Neuronal stem cell (in vitro differentiated cells): ENCODE data around the gene SCNN1G.

Source experiments
- DNase-seq: peaks from one replicate; pipeline ENCODE4 v3.0.0-alpha.2; 2013; ENCODE audit warnings: low spot score
- H2AFZ ChIP-seq: one replicate; pipeline ENCODE4 v1.6.1; 2013; ENCODE audit warnings: mild to moderate bottlenecking, low read length, inconsistent platforms
- H2AK5ac ChIP-seq: 2 replicates; pipeline ENCODE4 v1.6.1; 2013; ENCODE audit warnings: low read depth, mild to moderate bottlenecking, inconsistent platforms, low read length, moderate library complexity, mixed read lengths
- H2BK120ac ChIP-seq: 2 replicates; pipeline ENCODE4 v1.6.1; 2013; ENCODE audit warnings: low read depth, mild to moderate bottlenecking, inconsistent platforms, low read length, moderate library complexity, mixed read lengths
- H2BK12ac ChIP-seq: one replicate; pipeline ENCODE4 v1.6.1; 2013; ENCODE audit warnings: low read length, inconsistent platforms
- H2BK15ac ChIP-seq: 2 replicates; pipeline ENCODE4 v1.6.1; 2013; ENCODE audit warnings: mild to moderate bottlenecking, low read length, inconsistent platforms, mixed read lengths
- H2BK5ac ChIP-seq: one replicate; pipeline ENCODE4 v1.6.1; 2013; ENCODE audit warnings: inconsistent platforms, mild to moderate bottlenecking, low read length, moderate library complexity
- H3K14ac ChIP-seq: one replicate; pipeline ENCODE4 v1.6.1; 2013; ENCODE audit warnings: low read length, inconsistent platforms
- H3K18ac ChIP-seq: 2 replicates; pipeline ENCODE4 v1.6.1; 2013; ENCODE audit warnings: low read length, inconsistent platforms
- H3K23ac ChIP-seq: 2 replicates; pipeline ENCODE4 v1.6.1; 2013; ENCODE audit warnings: low read depth, mild to moderate bottlenecking, mixed read lengths, low read length, inconsistent platforms; ENCODE audit not compliant: poor library complexity
- H3K27ac ChIP-seq: replicated peaks from 3 replicates; pipeline ENCODE4 v1.5.1; 2013; ENCODE audit warnings: low read length, inconsistent platforms
- H3K27me3 ChIP-seq, 3 experiments: 2 replicates each; pipeline ENCODE4 v1.6.1; 2013; ENCODE audit warnings: low read length in 3 of 3, mild to moderate bottlenecking in 2 of 3, inconsistent platforms in 1 of 3, low read depth in 1 of 3, mixed read lengths in 1 of 3, moderate library complexity in 1 of 3; ENCODE audit not compliant: control insufficient read depth in 3 of 3, insufficient read depth in 3 of 3
- H3K36me3 ChIP-seq, 2 donors: replicated peaks in 1 of 2; 2 replicates each; pipeline ENCODE4 v1.6.1; 2013; ENCODE audit warnings: low read length in 2 of 2; ENCODE audit not compliant: control insufficient read depth in 2 of 2, insufficient read depth in 2 of 2
- H3K4ac ChIP-seq: 2 replicates; pipeline ENCODE4 v1.6.1; 2013; ENCODE audit warnings: inconsistent platforms, mild to moderate bottlenecking, low read length, moderate library complexity
- H3K4me1 ChIP-seq, 2 donors: 1 replicate in 1 of 2; 2 replicates in 1 of 2; pipeline ENCODE4 v1.6.1; 2013; ENCODE audit warnings: low read length in 2 of 2, low read depth in 1 of 2; ENCODE audit not compliant: control insufficient read depth in 2 of 2, insufficient read depth in 1 of 2
- H3K4me2 ChIP-seq: one replicate; pipeline ENCODE4 v1.6.1; 2013; ENCODE audit warnings: mild to moderate bottlenecking, low read length, inconsistent platforms; ENCODE audit not compliant: insufficient read depth, poor library complexity, severe bottlenecking
- H3K4me3 ChIP-seq, 2 donors: 2 replicates each; pipeline ENCODE4 v1.5.1; 2013; ENCODE audit warnings: low read length in 2 of 2, mild to moderate bottlenecking in 2 of 2, inconsistent platforms in 1 of 2, moderate library complexity in 1 of 2
- H3K79me1 ChIP-seq: one replicate; pipeline ENCODE4 v1.6.1; 2013; ENCODE audit warnings: low read depth, mild to moderate bottlenecking, inconsistent platforms, low read length, moderate library complexity
- H3K9ac ChIP-seq: one replicate; pipeline ENCODE4 v1.6.1; 2013; ENCODE audit warnings: mild to moderate bottlenecking, low read depth, low read length, inconsistent platforms; ENCODE audit not compliant: poor library complexity
- H3K9me3 ChIP-seq, 2 donors: replicated peaks in 1 of 2; 2 replicates each; pipeline versions ENCODE3 to v1.6.1; 2013; ENCODE audit warnings: low read length in 2 of 2, mild to moderate bottlenecking in 2 of 2, inconsistent platforms in 1 of 2, low read depth in 1 of 2, mixed read lengths in 1 of 2, moderate library complexity in 1 of 2; ENCODE audit not compliant: control insufficient read depth in 2 of 2, insufficient read depth in 1 of 2
- H4K8ac ChIP-seq: one replicate; pipeline ENCODE4 v1.6.1; 2013; ENCODE audit warnings: low read depth, mild to moderate bottlenecking, inconsistent platforms, low read length, moderate library complexity
- H4K91ac ChIP-seq: one replicate; pipeline ENCODE4 v1.6.1; 2013; ENCODE audit warnings: low read length, low read depth, mild to moderate bottlenecking, inconsistent platforms; ENCODE audit not compliant: poor library complexity
- WGBS, 2 donors: extraction: QIAGEN DNeasy Blood & Tissue Kit; methylation state at CpG; one replicate each; pipeline ENCODE4 v1.1.7; 2013; ENCODE audit warnings: missing lambda C conversion rate in 2 of 2, mixed read lengths in 1 of 2; ENCODE audit not compliant: insufficient read length in 2 of 2, insufficient replicate concordance in 1 of 2; ENCODE audit errors: extremely low coverage in 2 of 2; 5-methylcytosine and 5-hydroxymethylcytosine counted together

The SCNN1G gene

GRCh38 chr16:23258919-23259237 lies 76.3 kb downstream of the SCNN1G start:
- Histone ChIP-seq H2AK5ac (no peak overlapping the region), H3K27ac (no peak overlapping the region), H4K8ac (no peak overlapping the region), H3K4me2 (no peak overlapping the region), H3K79me1 (no peaks in the 10 kb centered on the region), H2BK5ac (no peak overlapping the region), H2AFZ (no peak overlapping the region), H3K9me3 (no peaks in the 10 kb centered on the region), H4K91ac (no peak overlapping the region), H3K4me1 (peaks cover 0 to 3% of the 10 kb centered on the region in 2 donors), H3K36me3 (no peaks in the 10 kb centered on the region), H3K23ac (no peak overlapping the region), H3K14ac (no peak overlapping the region), H3K4ac (no peak overlapping the region), H2BK15ac (no peak overlapping the region), H3K27me3 (no peaks in the 10 kb centered on the region), H3K9ac (no peak overlapping the region), H2BK120ac (no peak overlapping the region), H2BK12ac (no peak overlapping the region), H3K4me3 (no peak overlapping the region), H3K18ac (no peak overlapping the region)
- no peak for DNase-seq
- WGBS, 2 donors, result no CpG with 5 or more reads among the region's 2 CpGs
